ENCODE measurements around the gene NCL. TPM values are rescaled to one million over a fixed set of nuclear protein-coding genes. Genes with fewer than 3 reads are reported as not detected.
A peak's percentile ranks its signal among the peaks of the same experiment; 100 is the strongest.

Gene NCL
- total RNA-seq, 1 donor from 2014 or later, result 603 TPM

- DNase-seq (ENCODE audit: low read depth) (no peak), FAIRE-seq (no peak)
- Histone ChIP-seq H3K4me1 (ENCODE audit: insufficient read depth, low read length) (no peaks in the 10 kb centered on the region), H2AFZ (ENCODE audit: low read depth, low read length) (no peak overlapping the region), H3K79me2 (ENCODE audit: insufficient read depth, low read length) (no peaks in the 10 kb centered on the region), H3K27me3 (ENCODE audit: insufficient read depth, low read length) (no peaks in the 10 kb centered on the region), H3K4me3 (ENCODE audit: insufficient read depth, low read depth, low read length) (no peak overlapping the region), H3K36me3 (ENCODE audit: insufficient read depth, low read length) (no peaks in the 10 kb centered on the region), H3K9ac (ENCODE audit: low read length) (no peak overlapping the region), H3K4me2 (ENCODE audit: low read length) (no peak overlapping the region), H4K20me1 (ENCODE audit: insufficient read depth, low read length) (no peaks in the 10 kb centered on the region), H3K27ac (ENCODE audit: low read depth, low read length) (no peak overlapping the region), H3K9me3 (ENCODE audit: insufficient read depth, low read depth, low read length) (peaks cover 2% of the 10 kb centered on the region)
- Mint-ChIP-seq H3K27ac (ENCODE audit: unreplicated experiment) (peak overlapping the region; percentile 31), H3K36me3 (ENCODE audit: low read depth, unreplicated experiment) (no peaks in the 10 kb centered on the region), H3K27me3 (ENCODE audit: low read depth, unreplicated experiment) (peaks cover 7% of the 10 kb centered on the region), H3K4me3 (ENCODE audit: unreplicated experiment) (no peak overlapping the region), H3K4me1 (ENCODE audit: low read depth, unreplicated experiment) (peaks cover 2% of the 10 kb centered on the region), H3K9me3 (ENCODE audit: unreplicated experiment) (peaks cover 15% of the 10 kb centered on the region)
- TF ChIP-seq CTCF (IDR thresholded peaks at IDR 0.05; ENCODE audit: insufficient read depth, low read depth, low read length) (no peak), EZH2 (IDR thresholded peaks at IDR 0.05; ENCODE audit: insufficient read depth, low read length) (no peak)
These were observed 34.4 kb downstream of the NCL start for GRCh38 chr2:231429901-231430300.

GRCh38 chr2:231429152-231429551 is 35.1 kb downstream of the NCL start:
- TF ChIP-seq CTCF (IDR thresholded peaks at IDR 0.05; ENCODE audit: insufficient read depth, low read depth, low read length) (no peak), EZH2 (IDR thresholded peaks at IDR 0.05; ENCODE audit: insufficient read depth, low read length) (no peak)
- H2AFZ ChIP-seq (ENCODE audit: low read depth, low read length), result no peak overlapping the region
- H3K4me3 Mint-ChIP-seq (ENCODE audit: unreplicated experiment), result no peak overlapping the region

GRCh38 chr2:231427116-231427515 is 37.2 kb downstream of the NCL start:
- TF ChIP-seq EZH2 (IDR thresholded peaks at IDR 0.05; ENCODE audit: insufficient read depth, low read length), result no peak
- no peak for TF ChIP-seq CTCF (IDR thresholded peaks at IDR 0.05; ENCODE audit: insufficient read depth, low read depth, low read length)
- DNase-seq (ENCODE audit: low read depth) (no peak), FAIRE-seq (no peak)
- no peaks in the 10 kb centered on the region for H3K79me2 ChIP-seq (ENCODE audit: insufficient read depth, low read length)
- Mint-ChIP-seq H3K4me1 (ENCODE audit: low read depth, unreplicated experiment) (peaks cover 2% of the 10 kb centered on the region), H3K36me3 (ENCODE audit: low read depth, unreplicated experiment) (no peaks in the 10 kb centered on the region), H3K27ac (ENCODE audit: unreplicated experiment) (no peak overlapping the region), H3K27me3 (ENCODE audit: low read depth, unreplicated experiment) (peaks cover 7% of the 10 kb centered on the region), H3K4me3 (ENCODE audit: unreplicated experiment) (no peak overlapping the region), H3K9me3 (ENCODE audit: unreplicated experiment) (peaks cover 15% of the 10 kb centered on the region)
- H3K9ac ChIP-seq (ENCODE audit: low read length), result no peak overlapping the region
- H3K9me3 ChIP-seq (ENCODE audit: insufficient read depth, low read depth, low read length), result peaks cover 2% of the 10 kb centered on the region
- no peaks in the 10 kb centered on the region for H4K20me1 ChIP-seq (ENCODE audit: insufficient read depth, low read length)
- H3K4me2 ChIP-seq (ENCODE audit: low read length), result no peak overlapping the region
- no peaks in the 10 kb centered on the region for H3K36me3 ChIP-seq (ENCODE audit: insufficient read depth, low read length)
- no peak overlapping the region for H2AFZ ChIP-seq (ENCODE audit: low read depth, low read length)
- no peaks in the 10 kb centered on the region for H3K4me1 ChIP-seq (ENCODE audit: insufficient read depth, low read length)
- no peak overlapping the region for H3K4me3 ChIP-seq (ENCODE audit: insufficient read depth, low read depth, low read length)
- H3K27ac ChIP-seq (ENCODE audit: low read depth, low read length), result no peak overlapping the region
- H3K27me3 ChIP-seq (ENCODE audit: insufficient read depth, low read length), result no peaks in the 10 kb centered on the region

More at GRCh38 chr2:231429152-231429551, 35.1 kb downstream of the NCL start:
- Histone ChIP-seq H3K27ac (ENCODE audit: low read depth, low read length) (no peak overlapping the region), H3K36me3 (ENCODE audit: insufficient read depth, low read length) (no peaks in the 10 kb centered on the region), H3K4me2 (ENCODE audit: low read length) (no peak overlapping the region), H3K4me1 (ENCODE audit: insufficient read depth, low read length) (no peaks in the 10 kb centered on the region), H3K9me3 (ENCODE audit: insufficient read depth, low read depth, low read length) (peaks cover 2% of the 10 kb centered on the region), H3K79me2 (ENCODE audit: insufficient read depth, low read length) (no peaks in the 10 kb centered on the region), H3K9ac (ENCODE audit: low read length) (no peak overlapping the region), H3K27me3 (ENCODE audit: insufficient read depth, low read length) (no peaks in the 10 kb centered on the region), H3K4me3 (ENCODE audit: insufficient read depth, low read depth, low read length) (no peak overlapping the region), H4K20me1 (ENCODE audit: insufficient read depth, low read length) (no peaks in the 10 kb centered on the region)
- peaks cover 15% of the 10 kb centered on the region for H3K9me3 Mint-ChIP-seq (ENCODE audit: unreplicated experiment)
- no peak for FAIRE-seq
- H3K36me3 Mint-ChIP-seq (ENCODE audit: low read depth, unreplicated experiment), result no peaks in the 10 kb centered on the region
- DNase-seq (ENCODE audit: low read depth), result no peak
- peaks cover 2% of the 10 kb centered on the region for H3K4me1 Mint-ChIP-seq (ENCODE audit: low read depth, unreplicated experiment)
- H3K27ac Mint-ChIP-seq (ENCODE audit: unreplicated experiment), result no peak overlapping the region
- peaks cover 7% of the 10 kb centered on the region for H3K27me3 Mint-ChIP-seq (ENCODE audit: low read depth, unreplicated experiment)

Data from astrocyte (in vitro differentiated cells and primary cell).